Panc1 (cell line): ENCODE measurements around the gene PTK7.

ENCODE experiments used
- CTCF ChIP-seq: fragments of 450-650 bp; IDR thresholded peaks from 2 replicates; pipeline ENCODE4 v1.5.1; 2017; ENCODE audit warnings: mild to moderate bottlenecking
- POLR2AphosphoS5 ChIP-seq: IDR thresholded peaks from 2 replicates; pipeline ENCODE4 v1.6.1; 2012; ENCODE audit warnings: mild to moderate bottlenecking, low read depth, low read length, moderate library complexity

DNA sequence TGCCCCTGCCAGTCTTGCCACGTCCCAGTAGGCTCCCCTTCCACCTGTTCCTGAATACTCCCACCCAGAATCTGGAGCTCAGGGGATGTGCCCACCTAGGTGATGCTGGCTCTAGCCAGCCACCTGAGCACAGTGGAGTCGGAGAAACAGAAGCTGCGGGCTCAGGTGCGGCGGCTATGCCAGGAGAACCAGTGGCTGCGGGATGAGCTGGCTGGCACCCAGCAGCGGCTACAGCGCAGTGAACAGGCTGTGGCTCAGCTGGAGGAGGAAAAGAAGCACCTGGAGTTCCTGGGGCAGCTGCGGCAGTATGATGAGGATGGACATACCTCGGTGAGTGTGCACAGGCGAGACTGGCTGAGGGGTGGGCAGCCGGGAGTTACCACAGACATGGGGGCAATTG is 13.3 kb upstream of the PTK7 start:
- no peak for TF ChIP-seq CTCF
- TF ChIP-seq POLR2AphosphoS5, result no peak
